NCI-H1436 (cell line): ENCODE data around the gene ADGRL1.
"Not testable (repeated sequence)": the region's sequence is repeated elsewhere in the genome, so short reads cannot be mapped to it uniquely, and the experiment has no call there.

ENCODE experiments used
- DNase-seq: peaks from one replicate; lab custom pipeline; 2025; lab: John Stamatoyannopoulos, UW

The ADGRL1 gene

GRCh38 chr19:14218620-14219330 lies 12.8 kb upstream of the ADGRL1 start:
- no peak for DNase-seq

- not testable (repeated sequence) for DNase-seq
Observed at GRCh38 chr19:14217886-14218285, 11.9 kb upstream of the ADGRL1 start.

GRCh38 chr19:14214580-14214979 lies 8.6 kb upstream of the ADGRL1 start:
- no peak for DNase-seq

GRCh38 chr19:14210182-14210581 lies 4.2 kb upstream of the ADGRL1 start:
- not testable (repeated sequence) for DNase-seq

GRCh38 chr19:14209401-14209800 lies 3.4 kb upstream of the ADGRL1 start:
- DNase-seq: not testable (repeated sequence)

GRCh38 chr19:14208496-14208895 lies 2.5 kb upstream of the ADGRL1 start:
- DNase-seq: not testable (repeated sequence)

- DNase-seq: not testable (repeated sequence)
Observed at GRCh38 chr19:14207796-14208195, 1.8 kb upstream of the ADGRL1 start.

- DNase-seq: peak; percentile 89
Observed at GRCh38 chr19:14206737-14207726, 1.1 kb upstream of the ADGRL1 start.

GRCh38 chr19:14206308-14206707 lies 339 bp upstream of the ADGRL1 start:
- DNase-seq: not testable (repeated sequence)

- DNase-seq: not testable (repeated sequence)
Observed at GRCh38 chr19:14204676-14205451, 1.1 kb downstream of the ADGRL1 start.

- DNase-seq: not testable (repeated sequence)
Observed at GRCh38 chr19:14204219-14204618, 1.8 kb downstream of the ADGRL1 start.

- not testable (repeated sequence) for DNase-seq
Observed at GRCh38 chr19:14203788-14204187, 2.2 kb downstream of the ADGRL1 start.

- no peak for DNase-seq
Observed at GRCh38 chr19:14203177-14203576, 2.8 kb downstream of the ADGRL1 start.

- not testable (repeated sequence) for DNase-seq
Observed at GRCh38 chr19:14201481-14201880, 4.5 kb downstream of the ADGRL1 start.

GRCh38 chr19:14200147-14200841 lies 5.7 kb downstream of the ADGRL1 start:
- not testable (repeated sequence) for DNase-seq

GRCh38 chr19:14198384-14199376 lies 7.3 kb downstream of the ADGRL1 start:
- DNase-seq: no peak

- no peak for DNase-seq
Observed at GRCh38 chr19:14197882-14198281, 8.1 kb downstream of the ADGRL1 start.

GRCh38 chr19:14197288-14197687 lies 8.7 kb downstream of the ADGRL1 start:
- DNase-seq: not testable (repeated sequence)

- DNase-seq: not testable (repeated sequence)
Observed at GRCh38 chr19:14196105-14196504, 9.9 kb downstream of the ADGRL1 start.

GRCh38 chr19:14195216-14195615 lies 10.8 kb downstream of the ADGRL1 start:
- DNase-seq: not testable (repeated sequence)
